HepG2 (cell line): ENCODE results near the gene GFRA1. TPM values are rescaled to one million over a fixed set of nuclear protein-coding genes. Genes with fewer than 3 reads are reported as not detected.

Experiments used
- ATAC-seq: fragments of 200-7000 bp; cut with Tn5 transposase; 3 replicates; pipeline ENCODE4 v1.9.1; 2020; ENCODE audit warnings: mild to moderate bottlenecking, moderate library complexity
- BruUV-seq: library from RNA; stranded (reverse); fragments of 400-500 nt; replicated peaks from 2 replicates; lab custom pipeline; 2021; lab: Mats Ljungman, UMichigan
- CTCF ChIA-PET: fragments of 300-600 bp; formaldehyde crosslinking; extraction: SDS; loops from one replicate; lab custom pipeline; 2021; ENCODE audit warnings: low total read pairs, inconsistent platforms, low intra/inter-chr PET ratio; lab: Yijun Ruan, JAX
- POLR2A ChIA-PET: fragments of 350-600 bp; sonication (Branson Sonifier 250); formaldehyde crosslinking; loops from one replicate; lab custom pipeline; 2020; ENCODE audit warnings: antibody characterized with exemption, inconsistent platforms; lab: Yijun Ruan, JAX
- DNase-seq: peaks from one replicate; pipeline ENCODE4 v3.0.0-alpha.2; 2015; ENCODE audit warnings: low spot score
- FAIRE-seq: peaks from 3 replicates; lab custom pipeline; 2011; peaks lifted over from hg19 to GRCh38; lab: Jason Lieb, UNC
- H2AFZ ChIP-seq: one replicate; pipeline ENCODE4 v1.6.1; 2011; ENCODE audit warnings: low read length, inconsistent platforms
- H3K27ac ChIP-seq: fragments of 300-600 bp; 3 replicates; pipeline ENCODE4 v1.8.0; 2011; ENCODE audit warnings: mixed run types, mild to moderate bottlenecking, mixed read lengths, low read length, inconsistent platforms; ENCODE audit not compliant: insufficient read depth; ENCODE audit errors: extremely low read length
- H3K27me3 ChIP-seq, 2 experiments: fragments of 200-600 bp in 1 of 2; 2 replicates in 1 of 2; 3 replicates in 1 of 2; pipeline versions ENCODE4 v1.6.0 to v1.8.0; 2011; ENCODE audit warnings: low read length in 2 of 2, mild to moderate bottlenecking in 2 of 2, moderate library complexity in 2 of 2, inconsistent platforms in 1 of 2; ENCODE audit not compliant: insufficient read depth in 2 of 2, control insufficient read depth in 1 of 2
- H3K36me3 ChIP-seq, 2 experiments: fragments of 200-600 bp in 1 of 2; replicated peaks in 1 of 2; 2 replicates in 1 of 2; 3 replicates in 1 of 2; pipeline versions ENCODE4 v1.5.1 to v1.8.0; 2011; ENCODE audit warnings: low read length in 2 of 2, inconsistent platforms in 1 of 2; ENCODE audit not compliant: insufficient read depth in 2 of 2, control insufficient read depth in 1 of 2
- H3K4me1 ChIP-seq: 2 replicates; pipeline ENCODE4 v1.5.1; 2012; ENCODE audit warnings: low read length, inconsistent platforms; ENCODE audit not compliant: insufficient read depth
- H3K4me2 ChIP-seq: 2 replicates; pipeline ENCODE4 v1.6.0; 2011; ENCODE audit warnings: low read depth, low read length, inconsistent platforms
- H3K4me3 ChIP-seq, 3 experiments: fragments of 200-600 bp in 1 of 3; sonication (generic), shearing (Covaris generic) in 1 of 3; replicated peaks in 1 of 3; 2 replicates each; pipeline ENCODE4 v1.5.1; 2011 to 2016; ENCODE audit warnings: low read length in 3 of 3, inconsistent platforms in 2 of 3, low read depth in 2 of 3, mild to moderate bottlenecking in 2 of 3, control low read depth in 1 of 3, mixed read lengths in 1 of 3; ENCODE audit not compliant: insufficient read depth in 1 of 3
- H3K79me2 ChIP-seq: one replicate; pipeline ENCODE4 v1.6.1; 2011; ENCODE audit warnings: low read length, inconsistent platforms; ENCODE audit not compliant: insufficient read depth
- H3K9ac ChIP-seq: 2 replicates; pipeline ENCODE4 v1.6.0; 2011; ENCODE audit warnings: mild to moderate bottlenecking, low read depth, low read length, inconsistent platforms; ENCODE audit not compliant: insufficient read depth
- H3K9me3 ChIP-seq: 2 replicates; pipeline ENCODE4 v1.5.1; 2012; ENCODE audit warnings: mild to moderate bottlenecking, low read length
- H4K20me1 ChIP-seq: 2 replicates; pipeline ENCODE4 v1.6.0; 2011; ENCODE audit warnings: inconsistent platforms, mild to moderate bottlenecking, low read length, moderate library complexity; ENCODE audit not compliant: insufficient read depth
- HMG20B ChIP-seq: conservative IDR thresholded peaks from 2 replicates; pipeline ENCODE4 v1.6.1; 2016; ENCODE audit warnings: missing genetic modification reagents, missing compliant biosample characterization
- HNF4A ChIP-seq: sonication (generic); formaldehyde crosslinking; IDR thresholded peaks from 2 replicates; pipeline ENCODE4 v1.4.0; 2020; ENCODE audit warnings: missing genetic modification reagents
- SUZ12 ChIP-seq: fragments of 150-350 bp; IDR thresholded peaks from 2 replicates; pipeline ENCODE4 v1.6.1; 2014; ENCODE audit warnings: low read depth, low read length
- XBP1 ChIP-seq: sonication (generic); formaldehyde crosslinking; IDR thresholded peaks from 2 replicates; pipeline ENCODE4 v1.5.0; 2020; ENCODE audit warnings: missing genetic modification reagents
- ZC3H4 ChIP-seq: sonication (generic); formaldehyde crosslinking; IDR thresholded peaks from 2 replicates; pipeline ENCODE4 v1.4.0; 2020; ENCODE audit warnings: missing genetic modification reagents, borderline replicate concordance
- ZFP41 ChIP-seq: sonication (generic); formaldehyde crosslinking; IDR thresholded peaks from 2 replicates; pipeline ENCODE4 v1.4.0; 2020; ENCODE audit warnings: mild to moderate bottlenecking, missing genetic modification reagents, borderline replicate concordance
- ZNF20 ChIP-seq: sonication (generic); formaldehyde crosslinking; IDR thresholded peaks from 2 replicates; pipeline ENCODE4 v1.4.0; 2020; ENCODE audit warnings: mild to moderate bottlenecking, moderate library complexity, missing genetic modification reagents
- ZNF563 ChIP-seq: sonication (generic); formaldehyde crosslinking; IDR thresholded peaks from 2 replicates; pipeline ENCODE4 v1.8.0; 2022; ENCODE audit warnings: mild to moderate bottlenecking, moderate library complexity, missing genetic modification reagents
- ZNF746 ChIP-seq: sonication (generic); formaldehyde crosslinking; IDR thresholded peaks from 2 replicates; pipeline ENCODE4 v1.8.0; 2022; ENCODE audit warnings: mild to moderate bottlenecking, missing genetic modification reagents
- WGBS: methylation state at CpG from one replicate; pipeline ENCODE4 v1.1.6; 2017; ENCODE audit warnings: low lambda C conversion rate; 5-methylcytosine and 5-hydroxymethylcytosine counted together
- in situ Hi-C: cut with HindIII; loops from 2 replicates; pipeline ENCODE4 v1.10.0; 2017; ENCODE audit warnings: low pct_unique_long_range_greater_than_20kb; ENCODE audit not compliant: extremely low pct_ligation_motif_present
- intact Hi-C: fragments of 100-400 bp; cut with micrococcal nuclease; formaldehyde crosslinking; loops from one replicate; pipeline ENCODE4 v1.10.0; 2022; ENCODE audit not compliant: unreplicated experiment
- polyA plus RNA-seq, 8 experiments: library from polyadenylated mRNA; depleted of rRNA in 3 of 8; stranded (reverse) in 7 of 8; unstranded in 1 of 8; fragments of >200 nt; fragmentation: Illumina TruSeq in 4 of 8; extraction: Trizol in 4 of 8; gene quantifications; 2 replicates each; pipeline versions ENCODE4 v1.2.1 to v1.2.3, GENCODE V29; 2011 to 2016; ENCODE audit warnings: low read depth in 4 of 8, missing spikeins in 1 of 8, mixed read lengths in 1 of 8; ENCODE audit not compliant: insufficient read depth in 1 of 8
- total RNA-seq, 5 experiments: library from RNA; depleted of rRNA; stranded (reverse); fragments of >200 nt; fragmentation: Illumina TruSeq; extraction: Trizol; gene quantifications; 2 replicates each; pipeline ENCODE4 v1.2.3, GENCODE V29; 2016; ENCODE audit warnings: low read depth in 1 of 5
- TF ChIP-seq, protein P1 (sequence below): conservative IDR thresholded peaks from 2 replicates; pipeline ENCODE4 v1.6.1; 2018; ENCODE audit warnings: missing genetic modification reagents
- TF ChIP-seq, protein P2 (sequence below): sonication (generic); formaldehyde crosslinking; conservative IDR thresholded peaks from 2 replicates; pipeline ENCODE4 v1.4.0; 2020; ENCODE audit warnings: missing genetic modification reagents
- TF ChIP-seq, protein P3 (sequence below): sonication (generic); formaldehyde crosslinking; IDR thresholded peaks from 2 replicates; pipeline ENCODE4 v1.4.0; 2020; ENCODE audit warnings: missing genetic modification reagents, mild to moderate bottlenecking, borderline replicate concordance
- TF ChIP-seq, protein P4 (sequence below): sonication (generic); formaldehyde crosslinking; IDR thresholded peaks from 2 replicates; pipeline ENCODE4 v1.5.0; 2020; ENCODE audit warnings: missing genetic modification reagents
- TF ChIP-seq, protein P5 (sequence below): sonication (generic); formaldehyde crosslinking; IDR thresholded peaks from 2 replicates; pipeline ENCODE4 v1.5.1; 2020; ENCODE audit warnings: missing genetic modification reagents, mild to moderate bottlenecking, borderline replicate concordance
- TF ChIP-seq, protein P6 (sequence below): sonication (generic); formaldehyde crosslinking; IDR thresholded peaks from 2 replicates; pipeline ENCODE4 v1.5.0; 2020; ENCODE audit warnings: mild to moderate bottlenecking, missing genetic modification reagents, moderate library complexity

The GFRA1 gene
- total and polyA plus RNA-seq, 2 of the 13 experiments (the other 11 are each of a cell fraction or from before 2014, with no cell fraction given), result not detected

DNA sequence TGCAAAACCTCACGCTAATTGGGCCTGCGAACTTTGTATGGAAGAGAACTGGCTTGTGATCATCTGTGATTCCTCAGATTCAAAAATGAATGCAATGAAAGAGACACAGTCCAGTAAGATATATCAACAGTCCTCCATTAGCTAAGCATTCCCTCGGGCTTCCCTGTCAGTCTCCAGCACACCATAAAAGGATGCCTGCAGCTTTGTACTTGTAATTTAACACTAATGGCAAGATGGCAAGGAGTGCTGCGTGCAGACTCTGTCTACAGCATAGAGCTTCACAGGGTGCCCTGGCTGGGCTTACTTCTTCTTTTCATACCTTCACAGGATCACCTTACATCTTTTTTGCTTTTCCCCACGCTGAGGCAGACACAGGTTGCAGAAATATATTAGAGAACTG is 200.0 kb downstream of the GFRA1 start:
- TF ChIP-seq XBP1 (no peak), SUZ12 (no peak), ZC3H4 (CRISPR knock-in tag) (no peak), HMG20B (CRISPR knock-in tag) (no peak), HNF4A (CRISPR knock-in tag) (no peak), ZNF746 (CRISPR knock-in tag) (no peak), ZNF563 (CRISPR knock-in tag) (no peak), ZFP41 (CRISPR knock-in tag) (no peak), ZNF20 (no peak)
- TF ChIP-seq, protein P1, sequence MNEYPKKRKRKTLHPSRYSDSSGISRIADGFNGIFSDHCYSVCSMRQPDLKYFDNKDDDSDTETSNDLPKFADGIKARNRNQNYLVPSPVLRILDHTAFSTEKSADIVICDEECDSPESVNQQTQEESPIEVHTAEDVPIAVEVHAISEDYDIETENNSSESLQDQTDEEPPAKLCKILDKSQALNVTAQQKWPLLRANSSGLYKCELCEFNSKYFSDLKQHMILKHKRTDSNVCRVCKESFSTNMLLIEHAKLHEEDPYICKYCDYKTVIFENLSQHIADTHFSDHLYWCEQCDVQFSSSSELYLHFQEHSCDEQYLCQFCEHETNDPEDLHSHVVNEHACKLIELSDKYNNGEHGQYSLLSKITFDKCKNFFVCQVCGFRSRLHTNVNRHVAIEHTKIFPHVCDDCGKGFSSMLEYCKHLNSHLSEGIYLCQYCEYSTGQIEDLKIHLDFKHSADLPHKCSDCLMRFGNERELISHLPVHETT (CRISPR knock-in tag), result no peak
- TF ChIP-seq, protein P2, sequence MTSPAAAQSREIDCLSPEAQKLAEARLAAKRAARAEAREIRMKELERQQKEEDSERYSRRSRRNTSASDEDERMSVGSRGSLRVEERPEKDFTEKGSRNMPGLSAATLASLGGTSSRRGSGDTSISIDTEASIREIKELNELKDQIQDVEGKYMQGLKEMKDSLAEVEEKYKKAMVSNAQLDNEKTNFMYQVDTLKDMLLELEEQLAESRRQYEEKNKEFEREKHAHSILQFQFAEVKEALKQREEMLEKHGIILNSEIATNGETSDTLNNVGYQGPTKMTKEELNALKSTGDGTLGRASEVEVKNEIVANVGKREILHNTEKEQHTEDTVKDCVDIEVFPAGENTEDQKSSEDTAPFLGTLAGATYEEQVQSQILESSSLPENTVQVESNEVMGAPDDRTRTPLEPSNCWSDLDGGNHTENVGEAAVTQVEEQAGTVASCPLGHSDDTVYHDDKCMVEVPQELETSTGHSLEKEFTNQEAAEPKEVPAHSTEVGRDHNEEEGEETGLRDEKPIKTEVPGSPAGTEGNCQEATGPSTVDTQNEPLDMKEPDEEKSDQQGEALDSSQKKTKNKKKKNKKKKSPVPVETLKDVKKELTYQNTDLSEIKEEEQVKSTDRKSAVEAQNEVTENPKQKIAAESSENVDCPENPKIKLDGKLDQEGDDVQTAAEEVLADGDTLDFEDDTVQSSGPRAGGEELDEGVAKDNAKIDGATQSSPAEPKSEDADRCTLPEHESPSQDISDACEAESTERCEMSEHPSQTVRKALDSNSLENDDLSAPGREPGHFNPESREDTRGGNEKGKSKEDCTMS (CRISPR knock-in tag), result no peak
- TF ChIP-seq, protein P3, sequence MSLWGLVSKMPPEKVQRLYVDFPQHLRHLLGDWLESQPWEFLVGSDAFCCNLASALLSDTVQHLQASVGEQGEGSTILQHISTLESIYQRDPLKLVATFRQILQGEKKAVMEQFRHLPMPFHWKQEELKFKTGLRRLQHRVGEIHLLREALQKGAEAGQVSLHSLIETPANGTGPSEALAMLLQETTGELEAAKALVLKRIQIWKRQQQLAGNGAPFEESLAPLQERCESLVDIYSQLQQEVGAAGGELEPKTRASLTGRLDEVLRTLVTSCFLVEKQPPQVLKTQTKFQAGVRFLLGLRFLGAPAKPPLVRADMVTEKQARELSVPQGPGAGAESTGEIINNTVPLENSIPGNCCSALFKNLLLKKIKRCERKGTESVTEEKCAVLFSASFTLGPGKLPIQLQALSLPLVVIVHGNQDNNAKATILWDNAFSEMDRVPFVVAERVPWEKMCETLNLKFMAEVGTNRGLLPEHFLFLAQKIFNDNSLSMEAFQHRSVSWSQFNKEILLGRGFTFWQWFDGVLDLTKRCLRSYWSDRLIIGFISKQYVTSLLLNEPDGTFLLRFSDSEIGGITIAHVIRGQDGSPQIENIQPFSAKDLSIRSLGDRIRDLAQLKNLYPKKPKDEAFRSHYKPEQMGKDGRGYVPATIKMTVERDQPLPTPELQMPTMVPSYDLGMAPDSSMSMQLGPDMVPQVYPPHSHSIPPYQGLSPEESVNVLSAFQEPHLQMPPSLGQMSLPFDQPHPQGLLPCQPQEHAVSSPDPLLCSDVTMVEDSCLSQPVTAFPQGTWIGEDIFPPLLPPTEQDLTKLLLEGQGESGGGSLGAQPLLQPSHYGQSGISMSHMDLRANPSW (CRISPR knock-in tag), result no peak
- TF ChIP-seq, protein P4, sequence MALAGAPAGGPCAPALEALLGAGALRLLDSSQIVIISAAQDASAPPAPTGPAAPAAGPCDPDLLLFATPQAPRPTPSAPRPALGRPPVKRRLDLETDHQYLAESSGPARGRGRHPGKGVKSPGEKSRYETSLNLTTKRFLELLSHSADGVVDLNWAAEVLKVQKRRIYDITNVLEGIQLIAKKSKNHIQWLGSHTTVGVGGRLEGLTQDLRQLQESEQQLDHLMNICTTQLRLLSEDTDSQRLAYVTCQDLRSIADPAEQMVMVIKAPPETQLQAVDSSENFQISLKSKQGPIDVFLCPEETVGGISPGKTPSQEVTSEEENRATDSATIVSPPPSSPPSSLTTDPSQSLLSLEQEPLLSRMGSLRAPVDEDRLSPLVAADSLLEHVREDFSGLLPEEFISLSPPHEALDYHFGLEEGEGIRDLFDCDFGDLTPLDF (CRISPR knock-in tag), result no peak
- TF ChIP-seq, protein P5, sequence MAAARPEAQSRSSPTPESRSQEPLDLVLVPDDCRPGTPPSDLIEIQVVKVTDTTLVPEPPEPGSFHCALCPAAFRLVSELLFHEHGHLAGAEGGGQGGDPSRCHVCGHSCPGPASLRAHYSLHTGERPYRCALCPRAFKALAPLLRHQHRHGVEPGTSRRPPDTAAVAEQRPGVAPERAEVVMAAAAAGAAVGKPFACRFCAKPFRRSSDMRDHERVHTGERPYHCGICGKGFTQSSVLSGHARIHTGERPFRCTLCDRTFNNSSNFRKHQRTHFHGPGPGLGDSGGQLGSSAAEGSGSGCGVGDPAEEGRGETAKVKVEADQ (CRISPR knock-in tag), result no peak
- TF ChIP-seq, protein P6, sequence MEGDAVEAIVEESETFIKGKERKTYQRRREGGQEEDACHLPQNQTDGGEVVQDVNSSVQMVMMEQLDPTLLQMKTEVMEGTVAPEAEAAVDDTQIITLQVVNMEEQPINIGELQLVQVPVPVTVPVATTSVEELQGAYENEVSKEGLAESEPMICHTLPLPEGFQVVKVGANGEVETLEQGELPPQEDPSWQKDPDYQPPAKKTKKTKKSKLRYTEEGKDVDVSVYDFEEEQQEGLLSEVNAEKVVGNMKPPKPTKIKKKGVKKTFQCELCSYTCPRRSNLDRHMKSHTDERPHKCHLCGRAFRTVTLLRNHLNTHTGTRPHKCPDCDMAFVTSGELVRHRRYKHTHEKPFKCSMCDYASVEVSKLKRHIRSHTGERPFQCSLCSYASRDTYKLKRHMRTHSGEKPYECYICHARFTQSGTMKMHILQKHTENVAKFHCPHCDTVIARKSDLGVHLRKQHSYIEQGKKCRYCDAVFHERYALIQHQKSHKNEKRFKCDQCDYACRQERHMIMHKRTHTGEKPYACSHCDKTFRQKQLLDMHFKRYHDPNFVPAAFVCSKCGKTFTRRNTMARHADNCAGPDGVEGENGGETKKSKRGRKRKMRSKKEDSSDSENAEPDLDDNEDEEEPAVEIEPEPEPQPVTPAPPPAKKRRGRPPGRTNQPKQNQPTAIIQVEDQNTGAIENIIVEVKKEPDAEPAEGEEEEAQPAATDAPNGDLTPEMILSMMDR (CRISPR knock-in tag), result no peak
- Histone ChIP-seq H4K20me1 (no peaks in the 10 kb centered on the region), H3K27me3 (peaks cover 1 to 19% of the 10 kb centered on the region in 2 experiments; a peak in 3 of 5 replicates), H3K27ac (no peak overlapping the region), H3K36me3 (no peaks in the 10 kb centered on the region), H3K4me2 (no peak overlapping the region), H3K9me3 (no peaks in the 10 kb centered on the region), H3K9ac (no peak overlapping the region), H2AFZ (no peak overlapping the region), H3K4me3 (no peak overlapping the region), H3K4me1 (no peaks in the 10 kb centered on the region), H3K79me2 (no peaks in the 10 kb centered on the region)
- POLR2A ChIA-PET, result no interaction called here
- FAIRE-seq (no peak), DNase-seq (no peak), ATAC-seq (no peak)
- in situ Hi-C loops, result no loop called here
- CTCF ChIA-PET, result no interaction called here
- BruUV-seq, result no TSS peak
- 48% methylated on average over 5 of the region's 5 CpGs for WGBS
- intact Hi-C loops, result no loop called here
